TTC549 (cell line): ENCODE measurements around the gene GRM5.
"Not testable (repeated sequence)": the region's sequence is repeated elsewhere in the genome, so short reads cannot be mapped to it uniquely, and the experiment has no call there.

ENCODE experiments used
- FAIRE-seq: peaks from 2 replicates; lab custom pipeline; 2012; peaks lifted over from hg19 to GRCh38; lab: Jason Lieb, UNC

Gene GRM5

GRCh38 chr11:88489030-88489429 is 576.8 kb downstream of the GRM5 start:
- FAIRE-seq: no peak

- no peak for FAIRE-seq
Measured at GRCh38 chr11:88487646-88488045, 578.1 kb downstream of the GRM5 start.

GRCh38 chr11:88484873-88485621 is 580.7 kb downstream of the GRM5 start:
- FAIRE-seq: no peak

- FAIRE-seq: no peak
Measured at GRCh38 chr11:88482871-88483301, 582.9 kb downstream of the GRM5 start.

- no peak for FAIRE-seq
Measured at GRCh38 chr11:88480223-88480622, 585.6 kb downstream of the GRM5 start.

- no peak for FAIRE-seq
Measured at GRCh38 chr11:88478136-88478815, 587.5 kb downstream of the GRM5 start.

- FAIRE-seq: no peak
Measured at GRCh38 chr11:88475991-88476418, 589.8 kb downstream of the GRM5 start.

- no peak for FAIRE-seq
Measured at GRCh38 chr11:88474655-88475054, 591.1 kb downstream of the GRM5 start.

GRCh38 chr11:88469561-88470225 is 596.1 kb downstream of the GRM5 start:
- no peak for FAIRE-seq

GRCh38 chr11:88464528-88464927 is 601.3 kb downstream of the GRM5 start:
- no peak for FAIRE-seq

GRCh38 chr11:88463301-88463700 is 602.5 kb downstream of the GRM5 start:
- FAIRE-seq: not testable (repeated sequence)

GRCh38 chr11:88458047-88458446 is 607.7 kb downstream of the GRM5 start:
- FAIRE-seq: not testable (repeated sequence)

GRCh38 chr11:88455974-88456373 is 609.8 kb downstream of the GRM5 start:
- FAIRE-seq: no peak

- FAIRE-seq: no peak
Measured at GRCh38 chr11:88454881-88455280, 610.9 kb downstream of the GRM5 start.
